Upper lobe of right lung (tissue), 1 donor: ENCODE data around the gene LRG1. TPM values are rescaled to one million over a fixed set of nuclear protein-coding genes. Genes with fewer than 3 reads are reported as not detected.
A peak's percentile ranks its signal among the peaks of the same experiment; 100 is the strongest.

Experiments used
- ATAC-seq: fragments of 200-7000 bp; cut with Tn5 transposase; one replicate; pipeline ENCODE4 v1.9.1; 2020; ENCODE audit warnings: mild to moderate bottlenecking, moderate library complexity
- DNase-seq: peaks from one replicate; pipeline ENCODE4 v3.0.0-alpha.2; 2020
- H3K27ac ChIP-seq: fragments of 200-600 bp; one replicate; pipeline ENCODE4 v1.8.0; 2022
- H3K27me3 ChIP-seq: fragments of 200-600 bp; one replicate; pipeline ENCODE4 v1.8.0; 2022; ENCODE audit warnings: mild to moderate bottlenecking
- H3K36me3 ChIP-seq: fragments of 200-600 bp; one replicate; pipeline ENCODE4 v1.8.0; 2022
- H3K4me1 ChIP-seq: fragments of 200-600 bp; one replicate; pipeline ENCODE4 v1.8.0; 2022
- H3K4me3 ChIP-seq: fragments of 200-600 bp; one replicate; pipeline ENCODE4 v1.8.0; 2022; ENCODE audit warnings: mild to moderate bottlenecking
- H3K9me3 ChIP-seq: fragments of 200-600 bp; one replicate; pipeline ENCODE4 v1.8.0; 2022
- CTCF ChIP-seq: fragments of 200-600 bp; IDR thresholded peaks from one replicate; pipeline ENCODE4 v1.8.0; 2022; ENCODE audit warnings: antibody characterized with exemption
- intact Hi-C: fragments of 100-400 bp; cut with DNase I; formaldehyde crosslinking; loops from one replicate; pipeline ENCODE4 v1.11.0; 2022
- total RNA-seq: library from RNA; stranded (reverse); fragmentation: NEBNext Ultra II Directional; extraction: Animal tissue kit (Norgen Biotek cat#: 25700); gene quantifications from one replicate; pipeline ENCODE4 v1.2.1, GENCODE V29; 2021
- donor health status: DM: no; HTN: yes; CAD: no; lungs with severe emphysema.

Gene LRG1
- total RNA-seq, 1 donor from 2014 or later: 15.9 TPM

GRCh38 chr19:4512070-4512469 lies 27.8 kb downstream of the LRG1 start:
- Histone ChIP-seq H3K27ac (no peak overlapping the region), H3K9me3 (no peaks in the 10 kb centered on the region), H3K4me1 (no peaks in the 10 kb centered on the region), H3K36me3 (no peaks in the 10 kb centered on the region), H3K27me3 (no peaks in the 10 kb centered on the region), H3K4me3 (no peak overlapping the region)
- DNase-seq: no peak
- no peak for ATAC-seq
- intact Hi-C loops: no loop called here
- TF ChIP-seq CTCF: no peak

- no peaks in the 10 kb centered on the region for H3K27me3 ChIP-seq
- no peak for DNase-seq
- no peaks in the 10 kb centered on the region for H3K9me3 ChIP-seq
- H3K4me1 ChIP-seq: no peaks in the 10 kb centered on the region
- H3K36me3 ChIP-seq: no peaks in the 10 kb centered on the region
- intact Hi-C loops: no loop called here
- H3K27ac ChIP-seq: no peak overlapping the region
- ATAC-seq: no peak
- no peak for TF ChIP-seq CTCF
- H3K4me3 ChIP-seq: no peak overlapping the region
Observed at GRCh38 chr19:4511300-4512054, 28.4 kb downstream of the LRG1 start.

- TF ChIP-seq CTCF: no peak
- ATAC-seq (peak; percentile 7), DNase-seq (no peak)
- Histone ChIP-seq H3K27me3 (no peaks in the 10 kb centered on the region), H3K4me3 (no peak overlapping the region), H3K27ac (no peak overlapping the region), H3K9me3 (no peaks in the 10 kb centered on the region), H3K36me3 (no peaks in the 10 kb centered on the region), H3K4me1 (no peaks in the 10 kb centered on the region)
- intact Hi-C loops: no loop called here
Observed at GRCh38 chr19:4510435-4511255, 29.2 kb downstream of the LRG1 start.

- no peak for DNase-seq
- no peak overlapping the region for H3K27ac ChIP-seq
- no peaks in the 10 kb centered on the region for H3K36me3 ChIP-seq
- no peaks in the 10 kb centered on the region for H3K4me1 ChIP-seq
- H3K9me3 ChIP-seq: no peaks in the 10 kb centered on the region
- no peak for ATAC-seq
- intact Hi-C loops: no loop called here
- no peaks in the 10 kb centered on the region for H3K27me3 ChIP-seq
- no peak for TF ChIP-seq CTCF
- H3K4me3 ChIP-seq: no peak overlapping the region
Observed at GRCh38 chr19:4508698-4509097, 31.1 kb downstream of the LRG1 start.

- no peaks in the 10 kb centered on the region for H3K9me3 ChIP-seq
- TF ChIP-seq CTCF: no peak
- ATAC-seq (no peak), DNase-seq (no peak)
- no peaks in the 10 kb centered on the region for H3K36me3 ChIP-seq
- intact Hi-C loops: no loop called here
- H3K4me1 ChIP-seq: no peaks in the 10 kb centered on the region
- no peak overlapping the region for H3K4me3 ChIP-seq
- H3K27me3 ChIP-seq: no peaks in the 10 kb centered on the region
- H3K27ac ChIP-seq: no peak overlapping the region
Observed at GRCh38 chr19:4507804-4508203, 32.0 kb downstream of the LRG1 start.
